KMS-11 (cell line): ENCODE data around the gene MYH14.

Experiments used
- H2AFZ ChIP-seq: fragments of 200-600 bp; sonication (generic); 2 replicates; pipeline ENCODE4 v1.6.1; 2016; ENCODE audit warnings: antibody characterized with exemption, mixed run types, low read depth
- H3K27ac ChIP-seq: fragments of 200-600 bp; sonication (generic); 2 replicates; pipeline ENCODE4 v1.6.1; 2016; ENCODE audit warnings: mild to moderate bottlenecking, mixed run types
- H3K27me3 ChIP-seq: fragments of 200-600 bp; sonication (generic); 2 replicates; pipeline ENCODE4 v1.6.1; 2017; ENCODE audit warnings: mild to moderate bottlenecking, low read depth, mixed run types, moderate library complexity; ENCODE audit not compliant: insufficient read depth
- H3K36me3 ChIP-seq: fragments of 200-600 bp; sonication (generic); 2 replicates; pipeline ENCODE4 v1.6.1; 2017; ENCODE audit warnings: mild to moderate bottlenecking, mixed run types; ENCODE audit not compliant: insufficient read depth
- H3K4me1 ChIP-seq: fragments of 200-600 bp; sonication (generic); 2 replicates; pipeline ENCODE4 v1.6.1; 2016; ENCODE audit warnings: mild to moderate bottlenecking, low read depth, mixed run types; ENCODE audit not compliant: poor library complexity, severe bottlenecking
- H3K4me2 ChIP-seq: fragments of 200-600 bp; sonication (generic); 2 replicates; pipeline ENCODE4 v1.7.0; 2016; ENCODE audit warnings: mild to moderate bottlenecking, mixed run types
- H3K4me3 ChIP-seq: fragments of 200-600 bp; sonication (generic); IDR thresholded peaks from 2 replicates; pipeline ENCODE4 v1.6.1; 2017; ENCODE audit warnings: low read depth, low read length, mixed read lengths; ENCODE audit not compliant: insufficient read depth
- H3K79me2 ChIP-seq: fragments of 200-600 bp; sonication (generic); 2 replicates; pipeline ENCODE4 v1.6.1; 2016; ENCODE audit warnings: low read depth, mixed run types; ENCODE audit not compliant: insufficient read depth
- H3K9ac ChIP-seq: fragments of 200-600 bp; sonication (generic); 2 replicates; pipeline ENCODE4 v1.6.1; 2016; ENCODE audit warnings: mild to moderate bottlenecking, mixed run types
- H4K20me1 ChIP-seq: fragments of 200-600 bp; sonication (generic); 2 replicates; pipeline ENCODE4 v1.6.1; 2016; ENCODE audit warnings: mild to moderate bottlenecking, mixed run types; ENCODE audit not compliant: insufficient read depth
- TF ChIP-seq, protein P1 (sequence below): fragments of 200-600 bp; sonication (generic); conservative IDR thresholded peaks from 2 replicates; pipeline ENCODE4 v1.6.1; 2017; ENCODE audit warnings: low read depth, mild to moderate bottlenecking, antibody characterized with exemption, low read length, moderate library complexity, mixed read lengths

The MYH14 gene

DNA sequence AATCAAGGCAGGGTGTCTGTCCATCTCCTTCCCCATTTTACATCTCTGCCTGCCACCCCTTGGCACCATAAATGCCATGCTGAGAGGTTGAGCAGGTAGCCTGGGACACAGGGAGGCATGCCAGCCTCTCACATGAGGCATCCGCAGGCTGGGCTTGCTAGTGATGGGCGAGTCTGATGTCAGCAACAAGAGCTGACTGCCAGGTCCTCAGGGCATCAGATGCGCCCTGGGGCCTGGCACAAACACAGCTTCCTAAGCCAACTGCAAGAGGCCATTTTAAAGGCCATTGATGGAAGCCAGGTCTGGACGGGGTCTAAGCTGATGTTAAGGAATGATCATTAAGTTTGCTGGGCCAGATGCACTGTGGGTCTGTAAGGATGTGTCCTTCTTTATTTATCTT, 34.6 kb downstream of the MYH14 start:
- no peak overlapping the region for H3K4me3 ChIP-seq
- no peaks in the 10 kb centered on the region for H3K4me1 ChIP-seq
- H2AFZ ChIP-seq: no peak overlapping the region
- no peaks in the 10 kb centered on the region for H3K79me2 ChIP-seq
- no peak overlapping the region for H3K4me2 ChIP-seq
- H3K27me3 ChIP-seq: peaks cover 4% of the 10 kb centered on the region; the same call in 1 of the 2 replicates
- TF ChIP-seq, protein P1, sequence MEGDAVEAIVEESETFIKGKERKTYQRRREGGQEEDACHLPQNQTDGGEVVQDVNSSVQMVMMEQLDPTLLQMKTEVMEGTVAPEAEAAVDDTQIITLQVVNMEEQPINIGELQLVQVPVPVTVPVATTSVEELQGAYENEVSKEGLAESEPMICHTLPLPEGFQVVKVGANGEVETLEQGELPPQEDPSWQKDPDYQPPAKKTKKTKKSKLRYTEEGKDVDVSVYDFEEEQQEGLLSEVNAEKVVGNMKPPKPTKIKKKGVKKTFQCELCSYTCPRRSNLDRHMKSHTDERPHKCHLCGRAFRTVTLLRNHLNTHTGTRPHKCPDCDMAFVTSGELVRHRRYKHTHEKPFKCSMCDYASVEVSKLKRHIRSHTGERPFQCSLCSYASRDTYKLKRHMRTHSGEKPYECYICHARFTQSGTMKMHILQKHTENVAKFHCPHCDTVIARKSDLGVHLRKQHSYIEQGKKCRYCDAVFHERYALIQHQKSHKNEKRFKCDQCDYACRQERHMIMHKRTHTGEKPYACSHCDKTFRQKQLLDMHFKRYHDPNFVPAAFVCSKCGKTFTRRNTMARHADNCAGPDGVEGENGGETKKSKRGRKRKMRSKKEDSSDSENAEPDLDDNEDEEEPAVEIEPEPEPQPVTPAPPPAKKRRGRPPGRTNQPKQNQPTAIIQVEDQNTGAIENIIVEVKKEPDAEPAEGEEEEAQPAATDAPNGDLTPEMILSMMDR: no peak
- no peaks in the 10 kb centered on the region for H3K36me3 ChIP-seq
- no peak overlapping the region for H3K27ac ChIP-seq
- no peaks in the 10 kb centered on the region for H4K20me1 ChIP-seq
- H3K9ac ChIP-seq: no peak overlapping the region

DNA sequence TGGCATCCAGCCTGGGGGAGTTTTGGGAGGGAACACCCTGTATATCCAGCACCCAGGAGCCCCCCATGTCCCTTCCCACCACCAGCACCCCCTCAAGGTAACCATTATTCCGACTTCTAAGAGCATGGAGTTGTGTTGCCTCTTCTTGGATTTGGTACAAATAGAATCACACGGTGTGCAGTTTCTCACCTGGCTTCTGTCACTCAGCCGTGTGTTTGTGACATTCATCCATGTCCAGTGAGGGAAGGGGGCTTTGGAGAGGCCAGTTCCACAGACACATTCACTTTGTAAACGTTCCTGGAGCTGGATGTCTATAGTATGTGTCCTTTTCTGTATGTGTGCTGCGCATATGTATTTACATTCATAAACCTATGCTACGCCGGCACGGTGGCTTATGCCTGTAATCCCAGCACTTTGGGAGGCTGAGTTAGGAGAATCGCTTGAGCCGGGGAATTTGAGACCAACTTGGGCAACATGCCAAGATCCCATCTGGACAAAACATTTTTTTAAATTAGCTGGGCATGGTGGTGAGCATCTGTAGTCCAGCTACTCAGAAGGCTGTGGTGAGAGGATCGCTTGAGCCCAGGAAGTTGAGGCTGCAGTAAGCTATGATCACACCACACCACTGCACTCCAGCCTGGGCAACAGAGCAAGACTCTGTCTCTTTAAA, 36.6 kb downstream of the MYH14 start:
- Histone ChIP-seq H3K9ac (no peak overlapping the region), H3K36me3 (no peaks in the 10 kb centered on the region), H3K79me2 (no peaks in the 10 kb centered on the region), H3K27ac (no peak overlapping the region), H3K4me2 (no peak overlapping the region), H3K4me1 (no peaks in the 10 kb centered on the region), H3K27me3 (peaks cover 11% of the 10 kb centered on the region; the same call in 1 of the 2 replicates), H4K20me1 (no peaks in the 10 kb centered on the region), H2AFZ (no peak overlapping the region), H3K4me3 (no peak overlapping the region)
- TF ChIP-seq, protein P1: no peak

DNA sequence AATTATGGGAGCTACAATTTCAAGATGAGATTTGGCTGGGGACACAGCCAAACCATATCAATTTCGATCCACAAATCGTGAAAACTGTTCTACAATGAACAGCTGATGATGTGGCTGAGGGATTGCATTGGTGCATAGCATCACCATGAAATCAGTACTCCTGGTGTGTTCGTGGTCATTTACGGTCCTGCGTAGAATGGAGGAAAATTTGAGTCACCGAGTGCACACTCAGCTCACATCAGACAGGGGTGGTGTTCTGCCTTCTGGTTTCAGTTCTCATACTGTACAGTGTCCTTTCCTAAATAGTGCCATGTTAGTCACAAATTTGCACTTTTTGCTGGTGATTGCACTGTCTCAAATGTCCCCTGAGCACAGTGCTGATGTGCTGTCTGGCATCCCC, 39.2 kb downstream of the MYH14 start:
- Histone ChIP-seq H3K4me1 (no peaks in the 10 kb centered on the region), H3K4me2 (no peak overlapping the region), H3K4me3 (no peak overlapping the region), H3K79me2 (no peaks in the 10 kb centered on the region), H3K36me3 (no peaks in the 10 kb centered on the region), H4K20me1 (no peaks in the 10 kb centered on the region), H2AFZ (no peak overlapping the region), H3K27me3 (peaks cover 22% of the 10 kb centered on the region; the same call in 1 of the 2 replicates), H3K27ac (no peak overlapping the region), H3K9ac (no peak overlapping the region)
- TF ChIP-seq, protein P1: no peak

DNA sequence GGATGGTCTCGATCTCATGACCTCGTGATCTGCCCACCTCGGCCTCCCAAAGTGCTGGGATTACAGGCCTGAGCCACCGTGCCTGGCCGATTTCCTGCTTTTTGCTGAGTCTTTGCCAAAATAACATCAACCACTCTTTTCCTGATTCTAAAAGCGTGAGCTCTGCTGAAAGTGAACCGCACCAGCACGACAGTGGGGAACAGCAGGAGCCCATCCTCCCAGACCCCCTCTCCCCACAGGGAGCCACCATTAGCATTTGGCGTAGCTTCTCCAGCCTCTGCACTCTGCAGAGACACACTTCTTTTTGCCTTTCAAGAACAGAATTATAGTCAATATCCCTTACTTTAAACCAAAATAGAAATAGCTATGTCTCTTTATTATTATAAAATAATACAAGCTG, 41.3 kb downstream of the MYH14 start:
- Histone ChIP-seq H3K27me3 (peaks cover 22% of the 10 kb centered on the region; the same call in 1 of the 2 replicates), H3K4me3 (no peak overlapping the region), H4K20me1 (no peaks in the 10 kb centered on the region), H3K79me2 (no peaks in the 10 kb centered on the region), H3K27ac (no peak overlapping the region), H3K36me3 (no peaks in the 10 kb centered on the region), H2AFZ (no peak overlapping the region), H3K4me1 (no peaks in the 10 kb centered on the region), H3K4me2 (no peak overlapping the region), H3K9ac (no peak overlapping the region)
- TF ChIP-seq, protein P1: no peak
